Liver (tissue), 9 donors: ENCODE measurements around the gene CLNS1A. TPM values are rescaled to one million over a fixed set of nuclear protein-coding genes. Genes with fewer than 3 reads are reported as not detected.

Experiments used
- DNase-seq: peaks from one replicate; pipeline ENCODE4 v3.0.0-alpha.2; 2017; ENCODE audit warnings: low spot score
- H3K27ac ChIP-seq, 2 donors: one replicate each; pipeline ENCODE4 v1.7.0; 2013; ENCODE audit warnings: inconsistent platforms in 2 of 2, low read length in 2 of 2, control low read depth in 1 of 2, low read depth in 1 of 2, mild to moderate bottlenecking in 1 of 2
- H3K27me3 ChIP-seq, 4 donors: one replicate each; pipeline versions ENCODE4 v1.6.1 to v1.7.0; 2013; ENCODE audit warnings: low read length in 3 of 4, inconsistent platforms in 1 of 4, mild to moderate bottlenecking in 1 of 4, moderate library complexity in 1 of 4; ENCODE audit not compliant: control insufficient read depth in 4 of 4, insufficient read depth in 4 of 4
- H3K36me3 ChIP-seq, 4 donors: one replicate each; pipeline versions ENCODE4 v1.6.1 to v1.7.0; 2013; ENCODE audit warnings: low read length in 3 of 4, mild to moderate bottlenecking in 3 of 4, low read depth in 1 of 4, moderate library complexity in 1 of 4; ENCODE audit not compliant: control insufficient read depth in 4 of 4, insufficient read depth in 3 of 4
- H3K4me1 ChIP-seq, 4 donors: one replicate each; pipeline versions ENCODE4 v1.6.1 to v1.7.0; 2013; ENCODE audit warnings: low read length in 3 of 4, mild to moderate bottlenecking in 3 of 4, moderate library complexity in 1 of 4; ENCODE audit not compliant: control insufficient read depth in 4 of 4, insufficient read depth in 4 of 4
- H3K4me3 ChIP-seq, 3 donors: one replicate each; pipeline versions ENCODE4 v1.6.1 to v1.7.0; 2013; ENCODE audit warnings: low read length in 3 of 3, control low read depth in 1 of 3, low read depth in 1 of 3, mild to moderate bottlenecking in 1 of 3
- H3K9ac ChIP-seq, 2 donors: one replicate each; pipeline ENCODE4 v1.7.0; 2013; ENCODE audit warnings: low read length in 2 of 2, mild to moderate bottlenecking in 2 of 2, moderate library complexity in 2 of 2, control low read depth in 1 of 2, low read depth in 1 of 2
- H3K9me3 ChIP-seq, 4 donors: one replicate each; pipeline versions ENCODE4 v1.6.1 to v1.7.0; 2013; ENCODE audit warnings: low read length in 3 of 4; ENCODE audit not compliant: control insufficient read depth in 4 of 4
- ATF3 ChIP-seq: IDR thresholded peaks from 2 replicates; pipeline ENCODE4 v1.6.1; 2016; ENCODE audit warnings: antibody characterized with exemption
- EGR1 ChIP-seq, 2 donors: IDR thresholded peaks; 2 replicates each; pipeline ENCODE4 v1.6.1; 2016 to 2018; ENCODE audit warnings: antibody characterized with exemption in 2 of 2, low read depth in 2 of 2
- FOXA1 ChIP-seq: IDR thresholded peaks from 2 replicates; pipeline ENCODE4 v1.6.1; 2016; ENCODE audit warnings: antibody characterized with exemption
- FOXA2 ChIP-seq: IDR thresholded peaks from 2 replicates; pipeline ENCODE4 v1.6.1; 2016; ENCODE audit warnings: antibody characterized with exemption
- GABPA ChIP-seq, 2 donors: IDR thresholded peaks in 1 of 2; conservative IDR thresholded peaks in 1 of 2; 2 replicates each; pipeline ENCODE4 v1.6.1; 2016; ENCODE audit warnings: antibody characterized with exemption in 2 of 2, mild to moderate bottlenecking in 1 of 2, moderate library complexity in 1 of 2
- HNF4A ChIP-seq, 2 donors: conservative IDR thresholded peaks; 2 replicates each; pipeline ENCODE4 v1.6.1; 2016; ENCODE audit warnings: antibody characterized with exemption in 2 of 2, mild to moderate bottlenecking in 2 of 2
- HNF4G ChIP-seq: IDR thresholded peaks from 2 replicates; pipeline ENCODE4 v1.6.1; 2016; ENCODE audit warnings: antibody characterized with exemption
- JUND ChIP-seq, 2 donors: IDR thresholded peaks; 2 replicates each; pipeline ENCODE4 v1.6.1; 2016; ENCODE audit warnings: antibody characterized with exemption in 2 of 2
- NR2F2 ChIP-seq: IDR thresholded peaks from 2 replicates; pipeline ENCODE4 v1.6.1; 2016; ENCODE audit warnings: antibody characterized with exemption
- RAD21 ChIP-seq, 2 donors: IDR thresholded peaks; 2 replicates each; pipeline ENCODE4 v1.6.1; 2016; ENCODE audit warnings: antibody characterized with exemption in 2 of 2, mild to moderate bottlenecking in 2 of 2
- REST ChIP-seq: IDR thresholded peaks from 2 replicates; pipeline ENCODE4 v1.6.1; 2016; ENCODE audit warnings: antibody characterized with exemption, mild to moderate bottlenecking
- RXRA ChIP-seq, 2 donors: IDR thresholded peaks; 2 replicates each; pipeline ENCODE4 v1.6.1; 2017 to 2018; ENCODE audit warnings: antibody characterized with exemption in 2 of 2, mild to moderate bottlenecking in 1 of 2
- SP1 ChIP-seq: IDR thresholded peaks from 2 replicates; pipeline ENCODE4 v1.6.1; 2018; ENCODE audit warnings: antibody characterized with exemption, mild to moderate bottlenecking
- TAF1 ChIP-seq: conservative IDR thresholded peaks from 2 replicates; pipeline ENCODE4 v1.6.1; 2016; ENCODE audit warnings: antibody characterized with exemption, mild to moderate bottlenecking
- YY1 ChIP-seq: IDR thresholded peaks from 2 replicates; pipeline ENCODE4 v1.6.1; 2016; ENCODE audit warnings: antibody characterized with exemption, mild to moderate bottlenecking
- ZBTB33 ChIP-seq: IDR thresholded peaks from 2 replicates; pipeline ENCODE4 v1.6.1; 2016; ENCODE audit warnings: antibody characterized with exemption
- WGBS: extraction: QIAGEN DNeasy Blood & Tissue Kit; methylation state at CpG from one replicate; pipeline ENCODE4 v1.1.7; 2013; 5-methylcytosine and 5-hydroxymethylcytosine counted together
- polyA plus RNA-seq, 2 donors: library from polyadenylated mRNA; stranded (reverse) in 1 of 2; unstranded in 1 of 2; fragments of 200-250 nt in 1 of 2; fragments of >200 nt in 1 of 2; fragmentation: Nextera tagmentation in 1 of 2; extraction: Ambion mirVana in 1 of 2; gene quantifications; one replicate each; pipeline versions ENCODE4 v1.2.1 to v1.2.3, GENCODE V29; 2013 to 2015
- total RNA-seq, 2 donors: library from RNA; depleted of rRNA; stranded (reverse); fragments of >200 nt; gene quantifications; one replicate each; pipeline ENCODE4 v1.2.3, GENCODE V29; 2014
- TF ChIP-seq, protein P1 (sequence below): IDR thresholded peaks from 2 replicates; pipeline ENCODE4 v1.6.1; 2016; ENCODE audit warnings: antibody characterized with exemption
- donor health status: healthy.
- donor health status: healthy.
- donor health status: healthy.
- donor health status: healthy.
- donor health status: healthy.

The CLNS1A gene
- total and polyA plus RNA-seq, 4 donors = 40.4 to 92.8 (median 70.5) TPM

GRCh38 chr11:77611921-77612320 is 25.7 kb downstream of the CLNS1A start:
- no peak overlapping the region for H3K27ac ChIP-seq
- peaks cover 7 to 42% (median 40%) of the 10 kb centered on the region in 4 donors for H3K36me3 ChIP-seq
- no peak for TF ChIP-seq SP1
- TF ChIP-seq TAF1 = no peak
- no peak for TF ChIP-seq NR2F2
- TF ChIP-seq, protein P1, sequence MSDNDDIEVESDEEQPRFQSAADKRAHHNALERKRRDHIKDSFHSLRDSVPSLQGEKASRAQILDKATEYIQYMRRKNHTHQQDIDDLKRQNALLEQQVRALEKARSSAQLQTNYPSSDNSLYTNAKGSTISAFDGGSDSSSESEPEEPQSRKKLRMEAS = no peak
- TF ChIP-seq RAD21 (IDR thresholded peaks at IDR 0.05) = no peak
- no peak for TF ChIP-seq FOXA2
- TF ChIP-seq HNF4A (conservative IDR thresholded peaks at IDR 0.05) = no peak
- no peak for TF ChIP-seq RXRA (IDR thresholded peaks at IDR 0.05)
- no peak for TF ChIP-seq JUND (IDR thresholded peaks at IDR 0.05)
- no peak for TF ChIP-seq ATF3
- TF ChIP-seq HNF4G = no peak
- no peak for TF ChIP-seq ZBTB33
- TF ChIP-seq FOXA1 = no peak
- no peak for TF ChIP-seq YY1
- TF ChIP-seq GABPA (IDR thresholded peaks at IDR 0.05 in 1 of 2, conservative IDR thresholded peaks at IDR 0.05 in 1 of 2) = no peak
- no peak for TF ChIP-seq EGR1 (IDR thresholded peaks at IDR 0.05; ENCODE audit: low read depth in 2 of 2)

GRCh38 chr11:77609234-77609633 is 28.4 kb downstream of the CLNS1A start:
- WGBS = 86% methylated on average over 1 of the region's 1 CpG
- Histone ChIP-seq H3K36me3 (peaks cover 6 to 39% (median 28%) of the 10 kb centered on the region in 4 donors), H3K9me3 (no peaks in the 10 kb centered on the region), H3K27ac (no peak overlapping the region), H3K4me3 (no peak overlapping the region), H3K27me3 (no peaks in the 10 kb centered on the region), H3K9ac (no peak overlapping the region), H3K4me1 (no peaks in the 10 kb centered on the region)
- TF ChIP-seq YY1 = no peak
- DNase-seq = no peak

More at GRCh38 chr11:77611921-77612320, 25.7 kb downstream of the CLNS1A start:
- H3K4me1 ChIP-seq = no peaks in the 10 kb centered on the region
- H3K9ac ChIP-seq = no peak overlapping the region
- DNase-seq = no peak
- no peaks in the 10 kb centered on the region for H3K27me3 ChIP-seq
- H3K4me3 ChIP-seq = no peak overlapping the region
- H3K9me3 ChIP-seq = no peaks in the 10 kb centered on the region

GRCh38 chr11:77604281-77604680 is 33.3 kb downstream of the CLNS1A start:
- Histone ChIP-seq H3K9ac (no peak overlapping the region), H3K4me1 (peaks cover 0 to 14% (median 6%) of the 10 kb centered on the region in 4 donors), H3K4me3 (no peak overlapping the region), H3K27ac (no peak overlapping the region), H3K9me3 (no peaks in the 10 kb centered on the region), H3K27me3 (no peaks in the 10 kb centered on the region), H3K36me3 (peaks cover 3 to 16% (median 8%) of the 10 kb centered on the region in 4 donors)
- over 99% methylated on average over 2 of the region's 2 CpGs for WGBS
- no peak for DNase-seq
- TF ChIP-seq SP1 = no peak
- TF ChIP-seq FOXA2 = no peak
- TF ChIP-seq YY1 = no peak
- no peak for TF ChIP-seq HNF4A (conservative IDR thresholded peaks at IDR 0.05)
- no peak for TF ChIP-seq FOXA1
- TF ChIP-seq, protein P1 = no peak
- TF ChIP-seq ATF3 = no peak
- no peak for TF ChIP-seq EGR1 (IDR thresholded peaks at IDR 0.05; ENCODE audit: low read depth in 2 of 2)
- TF ChIP-seq REST = no peak
- TF ChIP-seq RXRA (IDR thresholded peaks at IDR 0.05) = no peak
- no peak for TF ChIP-seq RAD21 (IDR thresholded peaks at IDR 0.05)
- TF ChIP-seq TAF1 = no peak
- TF ChIP-seq NR2F2 = no peak
- TF ChIP-seq JUND (IDR thresholded peaks at IDR 0.05) = no peak
- TF ChIP-seq HNF4G = no peak
- TF ChIP-seq GABPA (IDR thresholded peaks at IDR 0.05 in 1 of 2, conservative IDR thresholded peaks at IDR 0.05 in 1 of 2) = no peak
- no peak for TF ChIP-seq ZBTB33
